Loucy (cell line): Measurements from ENCODE around the gene WWOX.

Source experiments
- H2AFZ ChIP-seq: fragments of 200-600 bp; sonication (generic); 2 replicates; pipeline ENCODE4 v1.6.0; 2016; ENCODE audit warnings: antibody characterized with exemption, mild to moderate bottlenecking, low read length, moderate library complexity
- H3F3A ChIP-seq: fragments of 200-600 bp; 2 replicates; pipeline ENCODE4 v1.6.0; 2016; ENCODE audit warnings: antibody characterized with exemption, low read depth, mild to moderate bottlenecking
- H3K27me3 ChIP-seq: fragments of 200-600 bp; sonication (generic); 2 replicates; pipeline ENCODE4 v1.6.1; 2014; ENCODE audit warnings: low read length, mild to moderate bottlenecking; ENCODE audit not compliant: insufficient read depth, poor library complexity, severe bottlenecking
- H3K36me3 ChIP-seq: fragments of 200-600 bp; sonication (generic); 2 replicates; pipeline ENCODE4 v1.6.1; 2016; ENCODE audit warnings: low read length; ENCODE audit not compliant: insufficient read depth
- H3K4me1 ChIP-seq: fragments of 200-600 bp; sonication (generic); 2 replicates; pipeline ENCODE4 v1.5.1; 2014; ENCODE audit warnings: low read length, mild to moderate bottlenecking; ENCODE audit not compliant: insufficient read depth, poor library complexity, severe bottlenecking
- H3K4me2 ChIP-seq: fragments of 200-600 bp; sonication (generic); 2 replicates; pipeline ENCODE4 v1.6.0; 2014; ENCODE audit warnings: antibody characterized with exemption, low read length, low read depth, mild to moderate bottlenecking; ENCODE audit not compliant: poor library complexity, severe bottlenecking
- H3K4me3 ChIP-seq: fragments of 200-600 bp; sonication (generic); 2 replicates; pipeline ENCODE4 v1.5.1; 2014; ENCODE audit warnings: low read length, mild to moderate bottlenecking, mixed read lengths; ENCODE audit not compliant: poor library complexity, severe bottlenecking
- H3K79me2 ChIP-seq: fragments of 200-600 bp; sonication (generic); 2 replicates; pipeline ENCODE4 v1.6.1; 2014; ENCODE audit warnings: low read length; ENCODE audit not compliant: insufficient read depth
- H3K9ac ChIP-seq: fragments of 200-600 bp; sonication (generic); 2 replicates; pipeline ENCODE4 v1.6.0; 2014; ENCODE audit warnings: mild to moderate bottlenecking, low read depth, low read length, moderate library complexity; ENCODE audit not compliant: poor library complexity, severe bottlenecking
- H3K9me2 ChIP-seq: fragments of 200-600 bp; sonication (generic); replicated peaks from 2 replicates; pipeline ENCODE4 v1.6.1; 2016; ENCODE audit warnings: low read depth, low read length, mixed read lengths
- H3K9me3 ChIP-seq: fragments of 200-600 bp; sonication (generic); 2 replicates; pipeline ENCODE4 v1.6.1; 2014; ENCODE audit warnings: mild to moderate bottlenecking, antibody characterized with exemption, low read length, low read depth; ENCODE audit not compliant: insufficient read depth
- H4K20me1 ChIP-seq: fragments of 200-600 bp; sonication (generic); 2 replicates; pipeline ENCODE4 v1.6.0; 2014; ENCODE audit warnings: antibody characterized with exemption, low read length, mild to moderate bottlenecking; ENCODE audit not compliant: insufficient read depth, poor library complexity, severe bottlenecking
- CTCF ChIP-seq: fragments of 200-600 bp; sonication (generic); conservative IDR thresholded peaks from 2 replicates; pipeline ENCODE4 v1.5.1; 2014; ENCODE audit warnings: mild to moderate bottlenecking, antibody characterized with exemption, low read length
- EZH2phosphoT487 ChIP-seq: fragments of 200-600 bp; IDR thresholded peaks from 2 replicates; pipeline ENCODE4 v1.6.1; 2018; ENCODE audit warnings: antibody characterized with exemption, mild to moderate bottlenecking, moderate library complexity, borderline replicate concordance

Gene WWOX

GRCh38 chr16:79008036-79008868 lies 908.8 kb downstream of the WWOX start:
- no peaks in the 10 kb centered on the region for H3K36me3 ChIP-seq
- no peaks in the 10 kb centered on the region for H3K79me2 ChIP-seq
- H3K27me3 ChIP-seq, result no peaks in the 10 kb centered on the region
- H3K4me3 ChIP-seq, result no peak overlapping the region
- H4K20me1 ChIP-seq, result no peaks in the 10 kb centered on the region
- H3K4me1 ChIP-seq, result peaks cover 14% of the 10 kb centered on the region
- no peaks in the 10 kb centered on the region for H3K9me2 ChIP-seq
- no peak overlapping the region for H3K9ac ChIP-seq
- no peaks in the 10 kb centered on the region for H3K9me3 ChIP-seq
- no peak overlapping the region for H3K4me2 ChIP-seq
- no peak overlapping the region for H2AFZ ChIP-seq
- peaks cover 4% of the 10 kb centered on the region; the same call in 1 of the 2 replicates for H3F3A ChIP-seq
- TF ChIP-seq CTCF (no peak), EZH2phosphoT487 (no peak)

- no peaks in the 10 kb centered on the region for H3K9me2 ChIP-seq
- no peak overlapping the region for H3K4me3 ChIP-seq
- H3K36me3 ChIP-seq, result no peaks in the 10 kb centered on the region
- H3K79me2 ChIP-seq, result no peaks in the 10 kb centered on the region
- no peak overlapping the region for H3K4me2 ChIP-seq
- TF ChIP-seq EZH2phosphoT487 (no peak), CTCF (no peak)
- peaks cover 4% of the 10 kb centered on the region; the same call in 1 of the 2 replicates for H3F3A ChIP-seq
- H4K20me1 ChIP-seq, result no peaks in the 10 kb centered on the region
- H3K9ac ChIP-seq, result no peak overlapping the region
- peaks cover 19% of the 10 kb centered on the region for H3K4me1 ChIP-seq
- no peak overlapping the region for H2AFZ ChIP-seq
- H3K27me3 ChIP-seq, result no peaks in the 10 kb centered on the region
- H3K9me3 ChIP-seq, result no peaks in the 10 kb centered on the region
Measured at GRCh38 chr16:79008869-79009179, 909.4 kb downstream of the WWOX start.

- Histone ChIP-seq H3K4me1 (peaks cover 24% of the 10 kb centered on the region), H4K20me1 (no peaks in the 10 kb centered on the region), H3K9me2 (no peaks in the 10 kb centered on the region), H3K4me2 (no peak overlapping the region), H3K9ac (no peak overlapping the region), H3K79me2 (no peaks in the 10 kb centered on the region), H2AFZ (no peak overlapping the region), H3K27me3 (no peaks in the 10 kb centered on the region), H3K9me3 (no peaks in the 10 kb centered on the region), H3F3A (peaks cover 4% of the 10 kb centered on the region; the same call in 1 of the 2 replicates), H3K36me3 (no peaks in the 10 kb centered on the region), H3K4me3 (no peak overlapping the region)
- TF ChIP-seq EZH2phosphoT487 (no peak), CTCF (no peak)
Measured at GRCh38 chr16:79009896-79010295, 910.4 kb downstream of the WWOX start.
